Measurements from ENCODE around the gene B4GALT5.

The B4GALT5 gene

GRCh38 chr20:49602345-49603208 is 111.1 kb downstream of the B4GALT5 start:
- DNase-seq, result no peak

GRCh38 chr20:49601153-49601924 is 112.3 kb downstream of the B4GALT5 start:
- no peak for DNase-seq

GRCh38 chr20:49599746-49600113 is 113.9 kb downstream of the B4GALT5 start:
- no peak for DNase-seq

GRCh38 chr20:49597825-49598395 is 115.8 kb downstream of the B4GALT5 start:
- DNase-seq, result peak; percentile 20

GRCh38 chr20:49595811-49596561 is 117.7 kb downstream of the B4GALT5 start:
- peak; percentile 94 for DNase-seq

GRCh38 chr20:49595346-49595745 is 118.3 kb downstream of the B4GALT5 start:
- no peak for DNase-seq

GRCh38 chr20:49594931-49595315 is 118.8 kb downstream of the B4GALT5 start:
- no peak for DNase-seq

- peak; percentile 79 for DNase-seq
Observed at GRCh38 chr20:49594143-49594930, 119.3 kb downstream of the B4GALT5 start.

GRCh38 chr20:49593466-49594142 is 120.1 kb downstream of the B4GALT5 start:
- DNase-seq, result peak; percentile 68

GRCh38 chr20:49592120-49592519 is 121.6 kb downstream of the B4GALT5 start:
- DNase-seq, result no peak

- no peak for DNase-seq
Observed at GRCh38 chr20:49591217-49591865, 122.3 kb downstream of the B4GALT5 start.

GRCh38 chr20:49590163-49591017 is 123.3 kb downstream of the B4GALT5 start:
- DNase-seq, result no peak

- no peak for DNase-seq
Observed at GRCh38 chr20:49589747-49590146, 123.9 kb downstream of the B4GALT5 start.

GRCh38 chr20:49587111-49587570 is 126.5 kb downstream of the B4GALT5 start:
- no peak for DNase-seq

GRCh38 chr20:49585585-49586245 is 128.0 kb downstream of the B4GALT5 start:
- DNase-seq, result no peak

GRCh38 chr20:49584418-49585382 is 129.0 kb downstream of the B4GALT5 start:
- DNase-seq, result no peak

- no peak for DNase-seq
Observed at GRCh38 chr20:49583669-49584417, 129.8 kb downstream of the B4GALT5 start.
